B cell (primary cell): ENCODE results near the gene ATP13A5.

Source experiments
- EZH2 ChIP-seq: IDR thresholded peaks from 2 replicates; pipeline ENCODE4 v1.6.1; 2012; ENCODE audit warnings: borderline replicate concordance, low read depth, mild to moderate bottlenecking, moderate library complexity, low read length; ENCODE audit not compliant: insufficient read depth, poor library complexity, severe bottlenecking
- TF ChIP-seq, protein P1 (sequence below): fragments of 200-600 bp; IDR thresholded peaks from one replicate; pipeline ENCODE4 v1.8.0; 2022; ENCODE audit warnings: antibody characterized with exemption, mild to moderate bottlenecking

DNA sequence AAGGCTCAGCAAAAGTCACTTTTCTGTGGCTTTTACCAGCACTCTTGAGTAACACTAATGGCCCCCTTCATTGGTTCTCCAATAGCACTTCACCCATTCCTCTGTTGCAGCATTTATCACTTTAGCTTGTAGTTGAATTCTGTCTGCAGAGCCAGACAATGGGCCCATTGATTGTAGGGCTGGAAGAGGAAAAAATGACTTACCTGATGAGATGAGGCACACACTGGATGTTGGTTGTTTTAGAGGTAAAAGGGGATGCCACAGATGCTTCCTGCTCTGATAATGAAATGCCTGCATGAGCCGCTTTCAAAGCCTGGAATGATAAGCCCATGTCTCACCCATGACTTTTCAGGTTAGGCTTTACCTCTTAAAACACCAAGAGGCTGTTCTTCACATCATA, 73.2 kb downstream of the ATP13A5 start:
- TF ChIP-seq, protein P1, sequence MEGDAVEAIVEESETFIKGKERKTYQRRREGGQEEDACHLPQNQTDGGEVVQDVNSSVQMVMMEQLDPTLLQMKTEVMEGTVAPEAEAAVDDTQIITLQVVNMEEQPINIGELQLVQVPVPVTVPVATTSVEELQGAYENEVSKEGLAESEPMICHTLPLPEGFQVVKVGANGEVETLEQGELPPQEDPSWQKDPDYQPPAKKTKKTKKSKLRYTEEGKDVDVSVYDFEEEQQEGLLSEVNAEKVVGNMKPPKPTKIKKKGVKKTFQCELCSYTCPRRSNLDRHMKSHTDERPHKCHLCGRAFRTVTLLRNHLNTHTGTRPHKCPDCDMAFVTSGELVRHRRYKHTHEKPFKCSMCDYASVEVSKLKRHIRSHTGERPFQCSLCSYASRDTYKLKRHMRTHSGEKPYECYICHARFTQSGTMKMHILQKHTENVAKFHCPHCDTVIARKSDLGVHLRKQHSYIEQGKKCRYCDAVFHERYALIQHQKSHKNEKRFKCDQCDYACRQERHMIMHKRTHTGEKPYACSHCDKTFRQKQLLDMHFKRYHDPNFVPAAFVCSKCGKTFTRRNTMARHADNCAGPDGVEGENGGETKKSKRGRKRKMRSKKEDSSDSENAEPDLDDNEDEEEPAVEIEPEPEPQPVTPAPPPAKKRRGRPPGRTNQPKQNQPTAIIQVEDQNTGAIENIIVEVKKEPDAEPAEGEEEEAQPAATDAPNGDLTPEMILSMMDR, result no peak
- no peak for TF ChIP-seq EZH2
